ENCODE data around the gene CABP5.
"Not testable (repeated sequence)": the region's sequence is repeated elsewhere in the genome, so short reads cannot be mapped to it uniquely, and the experiment has no call there.

CABP5 gene
- total RNA-seq: 0 reads per million in 2 experiments

- no peak for DNase-seq (ENCODE audit: low read depth)
Observed at GRCh38 chr19:48043675-48044258, at the start of gene CABP5. CABP5 (minus strand) TSS chr19:48044079; CDS start chr19:48043922, 157 bp downstream.

DNA sequence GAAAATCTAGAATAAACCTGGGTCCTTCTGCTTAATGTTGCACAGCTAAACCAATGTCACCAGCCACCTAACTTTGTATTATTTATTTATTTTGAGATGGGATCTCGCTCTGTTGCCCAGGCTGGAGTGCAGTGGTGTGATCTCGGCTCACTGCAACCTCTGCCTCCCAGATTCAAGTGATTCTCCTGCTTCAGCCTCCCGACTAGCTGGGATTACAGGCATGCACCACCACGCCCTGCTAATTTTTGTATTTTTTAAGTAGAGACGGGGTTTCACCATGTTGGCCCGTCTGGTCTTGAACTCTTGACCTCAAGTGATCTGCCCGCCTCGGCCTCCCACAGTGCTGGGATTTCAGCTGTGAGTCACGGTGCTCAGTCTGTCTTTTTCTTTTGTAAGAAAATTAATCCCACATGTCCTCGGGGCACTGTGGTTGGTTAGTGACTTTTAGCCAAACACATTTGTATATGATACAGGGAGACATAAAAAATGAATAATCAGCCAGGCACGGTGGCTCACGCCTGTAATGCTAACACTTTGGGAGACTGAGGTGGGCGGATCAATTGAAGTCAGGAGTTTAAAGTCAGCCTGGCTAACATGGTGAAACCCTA lies 47.3 kb upstream of the CABP5 start:
- not testable (repeated sequence) for DNase-seq (ENCODE audit: low read depth)

DNA sequence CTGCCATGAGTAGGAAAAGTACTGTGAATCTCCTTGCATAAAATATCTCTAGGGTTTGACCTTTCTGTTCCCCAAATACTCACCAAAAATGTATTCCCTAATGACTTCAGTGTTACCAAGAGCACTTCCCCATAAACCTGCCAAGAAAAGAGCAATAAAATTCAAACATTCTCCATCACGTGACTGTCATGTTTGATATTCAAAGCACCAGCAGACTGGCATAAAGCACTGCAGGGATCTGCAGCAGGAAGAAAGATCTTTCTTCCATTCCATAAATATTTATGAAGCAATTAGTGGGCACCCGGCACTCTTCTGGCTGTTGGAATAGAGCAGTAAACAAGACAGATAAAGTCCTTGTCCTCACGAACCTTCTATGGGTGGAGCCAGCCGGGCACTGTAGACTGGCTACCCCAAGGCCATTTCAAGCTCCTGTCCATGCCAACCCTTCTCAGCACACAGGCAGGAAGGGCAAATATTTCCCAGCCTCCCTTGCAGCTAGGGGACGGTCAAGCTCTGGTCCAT lies 46.5 kb upstream of the CABP5 start:
- DNase-seq (ENCODE audit: low read depth): no peak

DNA sequence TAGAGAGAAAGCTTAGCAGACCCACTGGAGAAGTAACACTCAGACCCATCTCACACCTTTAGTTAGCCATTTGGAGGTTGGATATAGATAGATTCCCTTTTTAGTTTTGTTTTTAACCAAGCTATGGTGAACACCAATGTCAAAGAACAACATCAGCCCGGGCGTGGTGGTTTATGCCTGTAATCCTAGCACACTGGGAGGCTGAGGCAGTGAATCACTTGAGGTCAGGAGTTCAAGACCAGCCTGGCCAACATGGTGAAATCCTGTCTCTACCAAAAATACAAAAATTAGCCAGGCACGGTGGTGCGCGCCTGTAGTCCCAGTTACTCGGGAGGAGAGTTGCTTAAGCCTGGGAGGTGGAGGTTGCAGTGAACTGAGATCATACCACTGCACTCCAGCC lies 45.1 kb upstream of the CABP5 start:
- DNase-seq (ENCODE audit: low read depth): not testable (repeated sequence)

GRCh38 chr19:48085904-48086864 lies 42.3 kb upstream of the CABP5 start:
- DNase-seq (ENCODE audit: low read depth): no peak

DNA sequence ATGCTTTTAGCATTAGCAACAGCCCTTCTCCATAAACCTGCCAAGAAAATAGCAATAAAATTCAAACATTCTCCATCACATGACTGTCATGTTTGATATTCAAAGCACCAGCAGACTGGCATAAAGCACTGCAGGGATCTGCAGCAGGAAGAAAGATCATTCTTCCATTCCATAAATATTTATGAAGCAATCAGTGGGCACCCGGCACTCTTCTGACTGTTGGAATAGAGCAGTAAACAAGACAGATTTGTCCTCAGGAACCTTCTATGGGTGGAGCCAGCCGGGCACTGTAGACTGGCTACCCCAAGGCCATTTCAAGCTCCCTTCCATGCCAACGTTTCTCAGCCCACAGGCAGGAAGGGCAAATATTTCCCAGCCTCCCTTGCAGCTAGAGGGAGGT lies 41.2 kb upstream of the CABP5 start:
- DNase-seq (ENCODE audit: low read depth): no peak

DNA sequence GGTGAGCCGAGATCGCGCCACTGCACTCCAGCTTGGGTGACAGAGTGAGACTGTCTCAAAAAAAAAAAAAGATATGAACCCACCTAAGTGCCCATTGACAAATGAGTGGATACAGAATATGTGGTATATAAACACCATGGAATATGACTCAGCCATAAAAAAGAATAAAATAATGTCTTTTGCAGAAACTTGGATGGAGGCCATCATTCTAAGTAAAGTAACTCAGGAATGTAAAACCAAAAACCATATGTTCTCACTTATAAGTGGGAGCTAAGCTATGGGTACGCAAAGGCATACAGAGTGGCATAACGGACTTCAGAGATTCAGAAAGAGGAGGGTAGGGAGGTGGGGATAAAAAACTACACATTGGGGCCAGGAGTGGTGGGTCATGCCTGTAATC lies 37.2 kb upstream of the CABP5 start:
- DNase-seq (ENCODE audit: low read depth): no peak

DNA sequence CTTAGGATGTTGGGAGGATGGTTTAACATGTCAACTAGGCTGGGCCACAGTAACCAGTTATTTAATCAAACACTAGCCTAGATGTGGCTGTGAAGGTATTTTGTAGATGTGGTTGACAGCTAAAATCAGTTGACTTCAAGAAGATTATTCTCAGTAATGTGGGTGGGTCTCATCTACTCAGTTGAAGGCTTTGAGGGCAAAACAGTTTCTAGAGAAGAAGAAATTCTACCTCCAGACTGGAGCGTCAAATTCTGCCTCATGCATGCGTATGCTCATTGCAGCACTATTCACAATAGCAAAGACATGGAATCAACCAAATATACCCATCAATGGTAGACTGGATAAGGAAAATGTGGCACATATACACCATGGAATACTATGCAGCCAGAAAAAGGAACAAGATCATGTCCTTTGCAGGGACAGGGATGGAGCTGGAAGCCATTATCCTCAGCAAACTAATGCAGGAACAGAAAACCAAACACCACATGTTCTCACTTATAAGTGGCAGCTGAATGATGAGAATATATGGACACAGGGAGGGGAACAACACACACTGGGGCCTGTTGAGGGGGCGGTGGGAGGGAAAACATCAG lies 26.4 kb upstream of the CABP5 start:
- not testable (repeated sequence) for DNase-seq (ENCODE audit: low read depth)

DNA sequence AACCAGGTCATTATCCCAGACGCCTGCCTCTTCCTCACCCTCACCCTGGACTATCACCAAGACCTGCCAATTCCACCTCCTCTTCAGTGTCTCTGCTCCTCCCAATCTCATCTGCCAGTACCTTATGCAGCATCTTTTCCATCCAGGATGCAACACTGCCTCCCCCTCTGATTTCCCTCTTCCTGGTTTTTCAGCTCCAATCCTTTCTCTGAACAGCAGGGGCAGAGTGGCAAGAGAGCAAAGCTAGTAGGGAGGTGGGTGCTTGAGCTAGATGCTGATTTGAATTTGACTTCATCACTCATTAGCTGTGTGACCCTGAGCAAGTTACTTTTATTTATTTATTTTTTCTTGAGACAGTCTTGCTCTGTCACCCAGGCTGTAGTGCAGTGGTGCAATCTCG lies 25.6 kb upstream of the CABP5 start:
- no peak for DNase-seq (ENCODE audit: low read depth)

- DNase-seq (ENCODE audit: low read depth): no peak
Observed at GRCh38 chr19:48064509-48064908, 20.6 kb upstream of the CABP5 start.

DNA sequence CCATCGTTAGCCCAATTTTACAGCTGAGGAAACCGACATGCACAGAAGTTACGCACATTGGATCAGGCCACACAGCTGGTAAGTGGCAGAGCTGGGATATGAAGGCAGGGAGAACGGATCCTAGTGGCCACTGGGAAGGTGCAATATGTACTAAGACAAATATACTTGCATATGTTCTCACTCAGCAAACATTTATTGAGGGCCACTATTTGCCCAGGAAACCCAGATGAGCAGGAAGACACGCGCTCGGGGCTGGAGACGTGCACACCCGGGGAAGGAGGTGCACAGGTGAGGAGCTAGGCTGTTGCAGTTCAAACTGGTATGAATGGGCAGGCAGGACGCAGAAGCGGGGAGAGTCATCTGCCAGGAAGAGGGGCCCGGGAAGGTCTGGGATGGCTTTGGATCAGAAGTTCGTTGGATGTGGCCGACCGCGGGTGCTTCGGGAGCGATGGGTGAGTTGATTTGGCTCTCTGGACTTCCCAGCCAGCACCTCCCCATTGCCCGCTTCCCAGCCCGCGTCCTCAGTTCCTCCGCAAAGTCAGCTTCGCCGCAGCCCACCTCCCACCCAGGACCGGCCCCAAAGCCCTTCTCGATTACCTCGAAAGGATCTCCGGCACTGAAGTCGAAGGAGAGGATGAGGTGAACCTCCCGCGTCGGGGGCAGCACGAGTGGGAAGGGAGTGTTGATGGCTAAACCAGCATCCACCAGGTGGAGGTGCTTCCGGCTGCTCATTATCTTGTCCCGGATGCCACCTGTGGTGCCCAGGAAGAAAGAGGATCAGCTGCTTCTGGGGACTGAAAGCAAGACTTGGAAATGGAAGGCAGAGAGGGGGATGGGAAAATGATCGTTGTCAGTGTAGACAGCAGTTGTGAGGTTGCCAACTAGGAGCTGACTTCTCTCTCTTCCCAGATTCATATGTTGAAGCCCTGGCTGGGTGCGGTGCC lies 17.8 kb upstream of the CABP5 start:
- DNase-seq (ENCODE audit: low read depth): no peak

GRCh38 chr19:48060381-48060780 lies 16.5 kb upstream of the CABP5 start:
- no peak for DNase-seq (ENCODE audit: low read depth)

- no peak for DNase-seq (ENCODE audit: low read depth)
Observed at GRCh38 chr19:48059331-48059730, 15.5 kb upstream of the CABP5 start.

GRCh38 chr19:48053856-48054255 lies 10.0 kb upstream of the CABP5 start:
- no peak for DNase-seq (ENCODE audit: low read depth)

DNA sequence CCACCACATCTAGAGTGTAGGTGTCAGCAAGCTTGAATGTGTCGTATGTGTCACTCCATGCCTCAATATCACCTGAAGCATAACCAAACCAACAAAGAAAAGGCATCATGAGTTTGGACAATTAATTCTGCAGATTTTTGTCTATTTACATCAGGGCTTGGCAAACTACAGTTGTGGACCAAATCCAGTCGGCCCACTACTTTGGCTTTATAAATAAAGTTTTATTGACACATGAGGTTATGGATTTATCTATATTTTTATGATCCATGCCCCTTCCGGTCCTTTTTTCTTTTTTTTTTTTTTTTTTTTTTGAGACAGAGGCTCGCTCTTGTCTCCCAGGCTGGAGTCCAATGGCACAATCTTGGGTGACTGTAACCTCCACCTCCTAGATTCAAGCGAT lies 9.2 kb upstream of the CABP5 start:
- DNase-seq (ENCODE audit: low read depth): no peak

DNA sequence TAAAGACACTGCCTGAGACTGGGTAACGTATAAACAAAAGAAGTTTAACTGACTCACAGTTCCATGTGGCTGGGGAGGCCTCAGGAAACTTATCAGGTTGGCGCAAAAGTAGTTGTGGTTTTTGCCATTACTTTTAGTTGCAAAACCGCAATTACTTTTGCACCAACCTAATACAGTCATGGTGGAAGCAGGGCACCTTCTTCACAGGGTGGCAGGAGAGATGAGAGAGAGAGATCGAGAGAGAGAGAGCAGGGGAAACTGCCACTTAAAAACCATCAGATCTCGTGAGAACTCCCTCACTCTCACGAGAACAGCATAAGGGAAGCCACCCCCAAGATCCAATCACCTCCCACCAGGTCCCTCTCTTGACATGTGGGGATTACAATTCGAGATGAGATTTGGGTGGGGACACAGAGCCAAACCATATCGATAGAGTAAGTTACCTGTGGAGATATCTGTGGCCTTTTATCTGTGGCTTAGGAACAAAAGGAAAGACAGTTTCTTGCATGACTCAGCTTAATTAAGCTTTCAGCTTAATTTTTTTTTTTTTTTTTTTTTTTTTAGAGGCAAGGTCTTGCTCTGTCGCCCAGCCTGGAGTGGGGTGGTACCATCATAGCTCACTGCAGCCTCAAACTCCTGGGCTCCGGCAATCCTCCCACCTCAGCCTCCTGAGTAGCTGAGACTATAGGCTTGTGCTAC lies 7.6 kb upstream of the CABP5 start:
- DNase-seq (ENCODE audit: low read depth): no peak

GRCh38 chr19:48044561-48044960 lies 682 bp upstream of the CABP5 start:
- DNase-seq (ENCODE audit: low read depth): no peak

GRCh38 chr19:48041877-48042580 lies 1.9 kb downstream of the CABP5 start:
- DNase-seq (ENCODE audit: low read depth): no peak

DNA sequence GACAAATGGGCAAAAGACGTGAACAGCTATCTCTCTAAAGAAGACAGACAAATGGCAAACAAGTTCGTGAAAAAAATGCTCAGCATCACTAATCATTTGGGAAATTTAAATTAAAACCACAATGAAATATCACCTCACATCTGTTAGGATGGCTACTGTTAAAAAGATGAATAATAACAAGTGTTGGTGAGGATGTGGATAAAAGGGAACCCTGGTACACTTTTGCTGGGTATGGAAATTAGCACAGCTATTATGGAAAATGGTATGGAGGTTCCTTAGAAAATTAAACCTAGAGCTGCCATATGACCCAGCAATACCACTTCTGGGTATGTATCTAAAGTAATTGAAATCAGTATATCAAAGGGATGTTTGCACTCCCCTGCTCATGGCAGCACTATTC lies 7.1 kb downstream of the CABP5 start:
- DNase-seq (ENCODE audit: low read depth): no peak

DNA sequence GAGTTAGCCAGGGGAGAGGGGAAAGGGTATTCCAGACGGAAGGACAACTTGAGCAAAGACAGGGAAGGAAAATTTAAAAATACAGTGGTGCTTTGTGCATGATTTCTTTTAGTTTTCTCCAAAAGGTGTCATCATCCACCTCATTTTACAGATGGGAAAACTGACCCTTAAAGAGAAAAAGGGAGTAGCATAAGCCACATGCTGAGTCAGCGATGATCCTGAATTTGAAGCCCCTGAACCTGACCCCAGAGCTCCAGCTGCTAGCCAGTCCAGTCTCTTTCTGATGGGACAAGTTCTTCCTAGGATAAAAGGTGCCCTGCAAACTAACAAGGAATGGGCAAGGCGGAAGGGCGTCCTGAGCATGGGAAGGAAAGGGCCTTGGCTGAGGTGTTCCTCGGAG lies 10.3 kb downstream of the CABP5 start:
- no peak for DNase-seq (ENCODE audit: low read depth)

Measured in T follicular helper cell (primary cell).